Heart left ventricle (tissue), 13 donors: ENCODE data around the gene COL11A2.

Source experiments
- CTCF ChIP-seq, 12 donors: fragments of 200-600 bp; sonication (generic) in 4 of 12; IDR thresholded peaks; one replicate each; pipeline versions ENCODE4 v1.5.0 to v1.8.0; 2018 to 2022; ENCODE audit warnings: antibody characterized with exemption in 12 of 12, mild to moderate bottlenecking in 5 of 12
- POLR2A ChIP-seq, 2 donors: fragments of 450-650 bp; IDR thresholded peaks; one replicate each; pipeline ENCODE4 v1.6.1; 2017; ENCODE audit warnings: antibody characterized with exemption in 2 of 2, mild to moderate bottlenecking in 2 of 2, moderate library complexity in 2 of 2
- donor health status: ischemic (EF 13 %, LVEDD 7.1; RV severe dilation, severe dysfunction).
- donor health status: DM: no; HTN: yes; CAD: no.
- donor health status: DM: no; HTN: no; CAD: no.
- donor health status: ischemic (EF 25% LVEDD 6.9; RV normal size, moderate dysfunction).
- donor health status: ischemic (EF 25% LVEDD 5.7; RV mildly dilated, moderate dysfunction).
- donor health status: ischemic (EF 35%, LVEDD 5.7; RV mildly dilated, moderate dysfunction).
- donor health status: nonischemic (EF 11% LVEDD 7.7; RV severe dilation, severe dysfunction).
- donor health status: DM: yes; HTN: yes; CAD: no.
- donor health status: PGD.
- donor health status: ischemic (EF 29% LVEDD 5.4; RV normal size, mild dysfunction).
- donor health status: nonischemic (EF 23%, LVEDD 6.1; RV moderate dilation, normal function).

- TF ChIP-seq CTCF (IDR thresholded peaks at IDR 0.05) (no peak), POLR2A (IDR thresholded peaks at IDR 0.05) (peak in 1 of 2 donors; percentile 45)
These were observed 12.3 kb upstream of the COL11A2 start, which contains the start of gene HSD17B8 for GRCh38 chr6:33204415-33205190.
